ENCODE results near the gene YAP1.

GRCh38 chr11:102109896-102110760 lies at the start of gene YAP1:
- TF ChIP-seq CTCF (IDR thresholded peaks at IDR 0.05; ENCODE audit: low read depth, low read length, missing input control) (no peak), MAX (IDR thresholded peaks at IDR 0.05) (no peak), NR2F2 (IDR thresholded peaks at IDR 0.05) (no peak)

Data from liver (tissue), 3 donors.